LHCN-M2 (cell line): ENCODE results near the gene FAM236B. TPM values are rescaled to one million over a fixed set of nuclear protein-coding genes. Genes with fewer than 3 reads are reported as not detected.
"Not testable (repeated sequence)": the region's sequence is repeated elsewhere in the genome, so short reads cannot be mapped to it uniquely, and the experiment has no call there.

Source experiments
- DNase-seq: peaks from one replicate; pipeline ENCODE4 v3.0.0-alpha.2; 2012; ENCODE audit warnings: low read depth
- polyA plus RNA-seq: library from polyadenylated mRNA; unstranded; fragments of >200 nt; gene quantifications from one replicate; pipeline ENCODE4 v1.2.1, GENCODE V29; 2012; ENCODE audit warnings: missing spikeins
- total RNA-seq: library from RNA; depleted of rRNA; stranded (reverse); fragments of >200 nt; gene quantifications from 2 replicates; pipeline ENCODE4 v1.2.3, GENCODE V29; 2014; rRNA removed

FAM236B gene
- not detected in 2 replicates for total RNA-seq
- not detected for polyA plus RNA-seq

DNA sequence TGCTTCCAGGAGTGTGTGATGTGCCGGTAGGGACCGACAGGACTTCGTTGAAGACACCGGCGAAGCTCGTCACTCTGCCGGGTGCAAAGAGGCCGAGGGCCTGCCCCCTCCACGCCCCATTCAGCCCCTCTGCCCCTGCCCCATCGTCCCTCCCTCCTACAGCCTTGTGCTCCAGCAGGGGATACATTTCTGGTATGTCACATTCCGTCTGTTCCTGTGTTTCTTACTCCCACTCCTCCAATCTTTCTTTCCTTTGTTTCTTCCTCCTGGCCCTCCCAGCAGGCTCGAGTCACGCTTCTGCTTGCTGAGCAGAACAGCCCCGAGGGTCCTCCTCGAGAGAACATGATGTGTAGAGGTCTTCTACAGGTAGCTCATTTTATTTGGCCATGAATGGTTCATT, at the start of gene FAM236B:
Gene FAM236B, minus strand, starts transcription at position 101 of the 400 bp plus-strand sequence. Its CDS starts 100 bp downstream, at position 1.
- not testable (repeated sequence) for DNase-seq

DNA sequence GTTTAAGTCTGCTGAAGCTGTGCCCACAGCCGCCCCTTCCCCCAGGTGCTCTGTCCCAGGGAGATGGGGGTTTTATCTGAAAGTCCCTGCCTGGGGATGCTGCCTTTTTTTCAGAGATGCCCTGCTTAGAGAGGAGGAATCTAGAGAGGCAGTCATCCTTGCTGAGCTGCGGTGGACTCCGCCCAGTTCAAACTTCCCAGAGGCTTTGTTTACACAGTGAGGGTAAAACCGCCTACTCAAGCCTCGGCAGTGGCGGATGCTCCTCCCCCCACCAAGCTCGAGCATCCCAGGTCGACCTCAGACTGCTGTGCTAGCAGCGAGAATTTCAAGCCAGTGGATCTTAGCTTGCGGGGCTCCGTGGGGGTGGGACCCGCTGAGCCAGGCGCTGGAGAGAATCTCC, 48.2 kb upstream of the FAM236B start:
- DNase-seq: not testable (repeated sequence)

DNA sequence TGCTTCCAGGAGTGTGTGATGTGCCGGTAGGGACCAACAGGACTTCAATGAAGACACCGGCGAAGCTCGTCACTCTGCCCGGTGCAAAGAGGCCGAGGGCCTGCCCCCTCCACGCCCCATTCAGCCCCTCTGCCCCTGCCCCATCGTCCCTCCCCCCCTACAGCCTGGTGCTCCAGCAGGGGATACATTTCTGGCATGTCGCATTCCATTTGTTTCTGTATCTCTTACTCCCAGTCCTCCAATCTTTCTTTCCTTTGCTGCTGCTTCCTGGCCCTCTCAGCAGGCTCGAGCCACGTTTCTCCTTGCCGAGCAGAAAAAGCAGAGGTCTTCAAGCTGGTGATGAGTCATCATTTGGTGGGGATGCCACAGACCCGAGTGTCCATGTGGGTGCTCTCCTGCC, 25.6 kb upstream of the FAM236B start, which contains the start of gene FAM236D:
Gene FAM236D, minus strand, starts transcription at position 101 of the 400 bp plus-strand sequence. Its CDS starts 100 bp downstream, at position 1.
- DNase-seq: not testable (repeated sequence)

DNA sequence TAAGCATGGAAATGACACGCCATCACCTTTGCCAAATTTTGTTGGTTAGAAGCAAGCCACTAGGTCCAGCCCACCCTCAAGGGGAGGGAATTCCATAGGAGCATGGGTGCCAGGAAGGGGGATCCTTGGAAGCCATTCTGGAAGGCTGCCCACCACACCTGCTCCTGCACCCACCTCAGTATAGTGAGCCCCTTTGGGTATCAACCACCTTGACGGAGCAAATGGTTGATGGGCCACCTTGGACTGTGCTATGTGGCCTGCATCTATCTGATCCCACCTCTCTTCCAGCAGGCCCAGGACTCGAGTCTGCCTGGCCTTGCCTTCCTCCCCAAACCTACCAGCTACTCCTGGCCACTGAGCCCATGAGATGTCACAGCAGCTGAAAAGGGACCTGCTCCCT, 7.9 kb upstream of the FAM236B start:
- DNase-seq: not testable (repeated sequence)

DNA sequence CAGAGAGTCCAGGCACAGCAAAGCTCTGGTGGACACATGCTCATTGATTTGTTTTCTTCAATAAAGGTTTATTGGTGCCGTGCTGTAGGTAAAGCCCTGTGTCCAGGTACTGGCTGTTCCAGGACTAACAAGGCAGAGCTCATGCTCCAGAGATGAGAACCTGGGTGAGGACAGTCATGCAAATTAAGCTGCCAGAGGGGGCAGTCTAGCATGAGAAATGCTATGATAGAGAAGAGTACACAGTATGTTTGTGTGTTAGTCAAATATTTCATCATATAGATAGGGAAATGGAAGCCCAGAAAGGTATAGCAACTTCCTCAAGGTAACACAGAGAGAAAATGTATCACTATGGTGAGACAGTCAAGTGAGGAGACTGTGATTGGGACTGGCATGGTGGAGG, 5.7 kb upstream of the FAM236B start:
- DNase-seq: not testable (repeated sequence)

GRCh38 chrX:72783964-72784363, 1.5 kb upstream of the FAM236B start:
- not testable (repeated sequence) for DNase-seq

DNA sequence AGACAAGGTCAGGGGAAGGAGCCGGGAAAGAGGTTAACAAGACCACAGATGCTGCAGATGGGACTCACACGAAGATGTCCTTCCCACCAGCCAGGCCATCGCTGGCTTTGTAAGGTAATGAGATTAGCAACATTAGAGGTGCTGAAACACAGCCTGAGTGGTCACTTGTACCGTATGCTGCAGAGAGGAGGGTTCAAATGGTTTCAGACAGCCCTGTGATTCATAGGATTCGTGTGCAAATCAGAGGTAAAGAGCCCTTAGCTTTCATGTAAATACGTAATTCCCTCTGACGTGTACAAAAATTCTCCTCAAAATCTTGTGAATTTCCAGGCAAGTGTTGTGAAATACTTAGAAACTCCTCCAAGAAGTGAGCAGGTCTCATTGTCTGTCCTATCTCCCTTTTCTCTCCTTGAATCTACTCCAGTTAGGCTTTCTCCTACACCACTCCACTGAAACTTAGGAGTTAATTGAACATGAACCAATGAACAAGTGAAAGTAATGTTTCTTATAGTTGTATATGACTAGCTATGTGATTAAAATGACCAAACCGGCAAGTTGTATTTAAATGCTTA, 991 bp upstream of the FAM236B start:
- not testable (repeated sequence) for DNase-seq

DNA sequence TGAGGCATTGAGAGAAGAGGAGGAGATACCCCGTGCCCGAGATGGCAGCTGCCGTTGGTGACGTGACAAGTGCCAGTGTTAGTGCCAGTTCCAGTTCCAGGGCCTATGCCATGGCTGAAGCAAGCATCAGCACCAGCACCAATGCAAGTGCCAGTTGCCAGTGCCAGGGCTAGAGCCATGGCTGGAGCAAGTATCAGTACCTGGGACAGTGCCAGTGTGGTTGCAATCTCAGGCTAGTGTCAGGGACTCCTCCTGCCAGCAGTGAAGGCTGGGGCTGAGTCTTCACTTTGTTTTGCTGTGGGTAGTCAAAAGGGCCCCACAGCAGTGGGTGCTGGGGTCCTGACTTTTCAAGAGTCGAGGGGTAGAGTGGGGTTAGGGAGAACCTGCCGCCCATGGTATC, 4.3 kb downstream of the FAM236B start:
- DNase-seq: not testable (repeated sequence)

DNA sequence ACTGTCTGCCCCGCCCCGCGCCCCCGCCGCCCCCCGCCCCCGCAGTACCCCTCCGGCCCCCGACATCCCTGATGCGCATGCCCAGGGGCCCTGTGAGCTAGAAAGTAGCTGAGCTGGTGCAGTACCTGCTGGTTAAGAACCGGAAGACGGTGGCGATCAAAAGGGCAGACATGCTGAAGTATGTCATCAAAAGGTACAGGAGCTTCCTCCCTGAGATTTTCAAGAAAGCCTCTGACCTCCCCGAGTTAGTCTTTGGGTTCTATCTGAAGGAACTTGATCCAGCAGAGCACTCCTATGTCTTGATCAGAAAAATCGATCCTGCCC, 5.0 kb downstream of the FAM236B start:
- DNase-seq: not testable (repeated sequence)

- not testable (repeated sequence) for DNase-seq
Observed at GRCh38 chrX:72776653-72777466, 5.6 kb downstream of the FAM236B start, which contains the start of gene DMRTC1B. DMRTC1B (plus strand) TSS chrX:72776890; CDS start chrX:72845136, 68,246 bp downstream.

GRCh38 chrX:72760454-72760853, 22.0 kb downstream of the FAM236B start:
- not testable (repeated sequence) for DNase-seq

- not testable (repeated sequence) for DNase-seq
Observed at GRCh38 chrX:72748545-72748944, 33.9 kb downstream of the FAM236B start.

- not testable (repeated sequence) for DNase-seq
Observed at GRCh38 chrX:72745546-72745945, 36.9 kb downstream of the FAM236B start.

DNA sequence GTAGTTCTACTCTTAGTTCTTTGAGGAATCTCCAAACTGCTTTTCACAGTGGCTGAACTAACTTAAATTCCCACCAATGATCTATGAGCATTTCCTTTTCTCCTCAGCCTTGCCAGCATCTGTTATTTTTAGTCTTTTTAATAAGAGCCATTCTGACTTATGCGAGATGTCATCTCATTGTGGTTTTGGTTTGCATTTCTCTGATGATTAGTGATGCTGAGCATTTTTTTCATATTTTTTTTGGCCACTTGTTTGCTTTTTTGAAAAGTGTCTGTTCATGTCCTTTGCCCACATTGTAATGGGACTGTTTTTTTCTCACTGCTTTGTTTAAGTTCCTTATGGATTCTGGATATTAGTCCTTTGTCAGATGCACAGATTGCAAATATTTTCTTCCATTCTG, 46.9 kb downstream of the FAM236B start:
- DNase-seq: peak; percentile 70

- not testable (repeated sequence) for DNase-seq
Observed at GRCh38 chrX:72733636-72734035, 48.8 kb downstream of the FAM236B start.

Other genes starting within 250 kb of the FAM236B start
- 25.4 and 25.9 TPM in 2 replicates for gene HDAC8, start 209.8 kb downstream of the FAM236B start, total RNA-seq
- 19.6 and 20.6 TPM in 2 replicates for gene PHKA1, start 68.4 kb downstream of the FAM236B start, total RNA-seq
- not detected in 2 replicates for gene DMRTC1B, start 5.8 kb downstream of the FAM236B start, total RNA-seq
- gene FAM236D, start 25.6 kb upstream of the FAM236B start, total RNA-seq: not detected in 2 replicates
- gene FAM236C, start 130.0 kb upstream of the FAM236B start, total RNA-seq: not detected in 2 replicates
- gene FAM236A, start 155.5 kb upstream of the FAM236B start, total RNA-seq: not detected in 2 replicates
- gene DMRTC1, start 161.2 kb upstream of the FAM236B start, total RNA-seq: not detected in 2 replicates
- not detected in 2 replicates for gene PABPC1L2B, start 220.3 kb upstream of the FAM236B start, total RNA-seq